ENCODE measurements around the gene TERT.

The TERT gene

DNA sequence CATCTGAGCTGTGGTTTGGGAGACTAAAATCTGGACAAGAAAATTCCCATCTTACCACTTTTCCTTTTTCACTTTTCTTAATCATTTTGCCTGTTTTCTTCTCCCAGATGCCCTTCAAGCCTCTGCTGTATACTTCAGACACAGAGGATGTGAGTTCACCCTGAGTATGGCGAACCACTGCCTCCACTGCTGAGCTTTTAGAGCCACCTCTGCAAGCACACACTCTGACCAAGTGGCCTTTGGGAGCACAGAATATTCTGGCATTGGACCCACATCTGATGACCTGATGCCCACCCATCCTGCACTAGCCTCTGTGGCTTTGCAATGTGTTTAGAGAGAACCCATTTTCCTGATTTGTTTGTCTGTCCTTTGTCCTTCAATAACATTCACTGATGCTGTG lies 32.5 kb downstream of the TERT start:
- DNase-seq (ENCODE audit: low read depth in 2 of 3, low spot score in 2 of 3), result no peak

DNA sequence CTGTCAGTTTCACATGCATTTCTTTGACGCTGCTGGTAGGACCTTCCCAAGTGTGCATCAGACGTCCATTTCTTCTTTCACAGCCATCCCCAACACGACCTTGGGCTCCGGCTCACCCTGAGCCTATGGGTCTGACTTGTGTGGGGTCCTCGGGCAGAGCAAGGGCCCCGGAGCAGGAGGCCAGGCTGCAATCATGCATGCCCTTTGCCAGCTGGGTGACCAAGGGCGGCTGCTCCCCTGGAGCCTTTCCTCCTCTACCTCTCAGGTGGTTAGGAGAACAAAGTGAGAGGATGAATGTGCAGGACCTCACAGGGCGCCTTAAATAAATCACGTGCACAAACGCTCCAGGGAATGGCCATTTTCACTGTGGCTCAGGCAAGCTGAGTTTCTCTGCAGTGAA lies 33.2 kb downstream of the TERT start:
- no peak for DNase-seq (ENCODE audit: low read depth in 2 of 3, low spot score in 2 of 3)

DNA sequence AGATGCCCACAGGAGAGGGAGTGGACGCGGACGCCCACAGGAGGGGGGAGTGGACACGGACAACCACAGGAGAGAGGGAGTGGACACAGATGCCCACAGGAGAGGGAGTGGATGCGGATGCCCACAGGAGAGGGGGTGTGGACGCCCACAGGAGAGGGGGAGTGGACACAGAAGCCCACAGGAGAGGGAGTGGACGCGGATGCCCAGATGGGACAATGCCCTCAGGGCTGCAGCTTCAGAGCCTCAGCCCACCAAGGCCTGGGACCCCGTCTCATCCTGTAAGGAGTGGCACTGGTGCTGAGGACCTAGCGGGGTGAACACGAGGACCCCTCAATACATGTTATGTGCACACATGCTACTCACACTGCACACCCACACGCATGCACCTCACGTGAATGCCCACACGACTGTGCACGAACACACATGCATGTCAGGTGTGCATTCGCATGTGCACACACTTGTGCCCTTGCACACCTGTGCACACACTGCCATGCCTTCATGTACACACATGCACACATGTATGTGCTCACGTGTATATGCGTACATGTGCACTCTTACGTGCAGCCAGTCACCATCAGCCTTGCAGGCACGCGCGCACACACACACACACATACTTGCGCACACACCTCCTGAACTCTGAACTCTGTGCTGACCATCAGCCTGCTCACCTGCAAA lies 34.9 kb downstream of the TERT start:
- DNase-seq (ENCODE audit: low read depth in 2 of 3, low spot score in 2 of 3), result no peak

DNA sequence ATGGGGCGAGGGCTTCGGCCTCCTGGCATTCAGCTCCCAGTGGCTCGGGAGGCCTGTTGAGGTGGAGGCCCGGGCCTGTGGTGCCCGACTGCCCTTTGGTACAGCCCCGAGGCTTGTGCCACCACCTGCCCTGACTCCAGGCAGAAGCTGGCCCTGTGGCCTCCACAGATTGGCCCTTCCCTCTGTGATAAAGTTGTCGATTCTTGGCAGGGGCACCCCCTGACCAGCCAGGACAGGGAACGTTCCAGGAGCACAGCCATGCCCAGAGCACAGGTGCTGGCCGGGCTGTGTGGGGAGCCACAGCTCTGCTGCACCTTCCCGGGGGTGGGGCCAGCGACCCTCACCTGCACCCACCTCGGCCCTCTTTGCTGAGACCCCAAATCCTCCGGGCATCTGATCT lies 37.0 kb downstream of the TERT start:
- DNase-seq (ENCODE audit: low read depth in 2 of 3, low spot score in 2 of 3), result no peak

DNA sequence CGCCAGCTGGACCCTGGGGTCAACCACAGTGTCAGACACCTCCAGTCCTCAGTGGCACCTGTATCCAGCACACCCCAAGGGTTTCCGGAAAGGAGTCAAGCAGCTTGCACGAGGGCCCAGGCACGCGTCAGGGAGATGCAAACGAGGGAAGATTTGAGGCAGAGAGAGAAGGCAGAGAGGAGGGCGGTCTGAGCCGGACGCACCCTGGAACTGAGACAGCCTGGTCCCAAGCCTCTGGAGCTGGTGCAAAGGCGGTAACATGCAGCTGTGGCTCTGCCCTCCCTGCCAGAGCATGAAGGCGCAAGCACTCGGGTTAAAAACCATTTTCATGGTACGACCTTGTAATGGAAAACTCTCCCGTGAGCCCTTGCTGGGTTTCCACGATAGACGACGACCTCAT lies 37.5 kb downstream of the TERT start:
- no peak for DNase-seq (ENCODE audit: low read depth in 2 of 3, low spot score in 2 of 3)

DNA sequence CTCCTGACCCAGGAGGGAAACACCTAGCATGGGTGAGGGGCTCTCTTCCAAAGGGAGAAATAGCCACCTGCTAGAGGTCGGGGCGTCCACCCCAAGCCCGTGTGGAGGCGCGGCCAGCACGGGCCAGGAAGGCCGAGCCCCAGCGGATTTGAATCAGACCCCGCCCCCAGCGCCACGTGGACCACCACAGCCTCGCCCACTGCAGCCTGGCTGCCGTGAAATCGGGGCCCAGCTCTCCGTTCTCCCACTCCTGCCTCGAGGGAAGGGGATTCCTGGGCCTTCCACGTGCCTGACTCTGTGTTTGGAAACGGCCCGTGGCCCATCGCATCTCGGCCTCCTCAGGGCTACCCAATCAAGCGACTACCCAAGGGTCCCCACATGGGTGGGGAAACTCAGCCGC lies 38.1 kb downstream of the TERT start:
- DNase-seq (ENCODE audit: low read depth in 2 of 3, low spot score in 2 of 3), result no peak

DNA sequence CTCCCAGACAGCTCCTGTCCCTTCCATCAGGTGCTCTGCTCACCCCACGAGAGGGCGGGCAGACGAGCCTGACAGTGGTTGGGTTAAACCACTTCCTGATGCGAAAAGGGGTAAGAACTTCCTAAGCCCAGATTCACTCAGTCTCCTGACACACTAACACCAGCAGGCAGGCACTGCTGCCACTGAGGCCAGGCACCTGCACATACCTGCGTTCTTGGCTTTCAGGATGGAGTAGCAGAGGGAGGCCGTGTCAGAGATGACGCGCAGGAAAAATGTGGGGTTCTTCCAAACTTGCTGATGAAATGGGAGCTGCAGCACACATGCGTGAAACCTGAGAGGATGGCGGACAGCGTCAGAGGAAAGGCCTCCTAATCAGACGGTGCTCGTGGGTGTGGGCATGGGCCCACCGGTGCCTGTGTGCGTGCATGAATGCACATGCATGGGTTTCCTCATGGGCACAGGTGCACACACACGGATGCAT lies 39.7 kb downstream of the TERT start:
- DNase-seq (ENCODE audit: low read depth in 2 of 3, low spot score in 2 of 3), result peak in 1 of 3 experiments; percentile 6

DNA sequence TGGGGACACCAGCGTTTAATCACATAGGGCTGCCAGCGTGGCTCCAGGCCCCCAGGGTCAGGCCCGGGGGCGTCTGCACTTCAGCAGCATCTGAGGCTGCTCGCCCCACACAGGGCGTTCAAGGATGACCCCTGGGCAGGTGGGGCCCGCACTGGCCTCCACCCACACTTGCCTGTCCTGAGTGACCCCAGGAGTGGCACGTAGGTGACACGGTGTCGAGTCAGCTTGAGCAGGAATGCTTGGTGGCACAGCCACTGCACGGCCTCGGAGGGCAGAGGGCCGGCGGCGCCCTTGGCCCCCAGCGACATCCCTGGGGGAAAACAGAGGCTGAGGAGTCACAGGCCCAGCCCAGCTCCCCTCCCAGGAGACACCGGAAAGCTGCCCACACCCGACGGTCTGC lies 40.7 kb downstream of the TERT start:
- no peak for DNase-seq (ENCODE audit: low read depth in 2 of 3, low spot score in 2 of 3)

DNA sequence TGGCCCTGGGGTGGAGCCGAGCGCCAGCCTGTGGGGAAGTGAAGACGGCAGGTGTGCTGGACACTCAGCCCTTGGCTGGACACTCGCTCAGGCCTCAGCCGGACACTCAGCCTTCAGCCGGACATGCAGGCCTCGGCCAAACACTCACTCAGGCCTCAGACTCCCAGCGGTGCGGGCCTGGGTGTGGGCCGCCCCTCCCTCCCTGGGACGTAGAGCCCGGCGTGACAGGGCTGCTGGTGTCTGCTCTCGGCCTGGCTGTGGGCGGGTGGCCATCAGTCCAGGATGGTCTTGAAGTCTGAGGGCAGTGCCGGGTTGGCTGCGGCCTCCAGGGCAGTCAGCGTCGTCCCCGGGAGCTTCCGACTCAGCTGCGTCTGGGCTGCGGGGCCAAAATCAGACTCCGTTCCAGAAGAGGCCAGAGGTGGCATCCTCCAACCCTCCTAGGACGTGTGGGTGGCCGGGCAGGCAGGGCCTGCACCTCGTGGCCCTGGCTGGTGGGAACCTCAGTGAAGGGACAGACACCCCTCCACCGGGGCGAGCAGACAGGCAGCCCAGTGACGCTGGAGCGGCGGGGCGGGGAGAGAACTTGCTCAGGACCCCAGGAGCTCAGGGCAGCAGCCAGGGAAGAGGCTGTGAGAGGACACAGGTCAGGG lies 41.3 kb downstream of the TERT start:
- no peak for DNase-seq (ENCODE audit: low read depth in 2 of 3, low spot score in 2 of 3)

DNA sequence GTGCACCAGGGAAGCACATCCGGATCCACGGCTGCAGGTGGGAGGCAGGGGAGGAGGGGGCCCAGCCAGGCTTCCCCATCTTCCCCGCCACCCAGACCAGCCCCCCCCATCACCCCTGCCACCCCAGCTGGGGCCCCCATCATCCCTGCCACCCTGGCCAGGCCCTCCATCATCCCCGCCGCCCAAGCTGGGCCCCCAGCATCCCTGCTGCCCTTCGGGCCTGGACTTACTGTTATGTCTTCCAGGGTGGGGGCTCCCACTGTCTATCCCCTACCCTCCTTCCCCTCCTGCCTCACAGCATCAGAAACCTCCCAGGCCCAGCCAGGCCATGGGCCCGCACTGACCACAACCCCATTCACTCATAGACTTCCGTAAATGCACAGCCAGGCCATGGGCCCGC lies 42.2 kb downstream of the TERT start:
- no peak for DNase-seq (ENCODE audit: low read depth in 2 of 3, low spot score in 2 of 3)

DNA sequence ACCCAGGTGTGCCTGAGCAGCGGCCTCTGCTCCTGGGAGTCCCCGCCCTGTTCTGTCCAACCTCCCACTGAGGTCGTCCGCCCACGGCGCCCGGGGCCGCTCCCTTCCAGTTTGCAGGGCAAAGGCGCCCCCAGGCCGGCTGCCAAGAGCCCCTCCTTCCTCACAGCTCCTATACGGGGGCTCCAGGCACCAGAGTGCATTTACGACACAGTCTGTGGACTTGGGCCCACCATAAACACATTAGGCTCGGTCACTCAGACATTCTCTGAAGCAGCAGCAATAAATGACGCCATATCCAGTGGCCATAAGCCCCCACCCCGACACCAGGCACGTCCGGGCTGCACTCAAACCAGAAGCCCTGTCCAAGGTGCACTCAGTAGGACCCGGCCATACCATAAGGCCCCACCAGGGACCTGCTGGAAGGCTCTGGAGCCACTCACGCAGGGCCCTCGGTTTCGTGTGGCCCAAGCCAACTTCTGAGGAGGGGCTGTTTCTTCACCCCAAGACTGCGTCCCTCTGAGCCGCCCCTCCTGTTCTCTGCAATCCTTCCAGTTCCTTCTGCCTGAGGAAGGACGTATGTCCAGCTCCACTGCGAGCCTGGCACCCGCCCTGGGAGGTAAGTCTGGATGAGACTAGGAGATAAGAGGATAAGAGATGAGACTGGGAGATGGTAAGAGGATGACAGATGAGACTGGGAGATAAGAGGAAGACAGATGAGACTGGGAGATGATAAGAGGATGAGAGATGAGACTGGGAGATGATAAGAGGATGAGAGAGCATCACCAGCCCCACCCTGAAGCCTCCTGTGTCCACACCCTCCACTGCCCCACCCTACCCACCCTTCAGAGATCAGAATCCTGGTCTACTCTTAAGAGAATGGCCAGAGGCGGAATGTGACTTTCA lies 42.9 kb downstream of the TERT start:
- DNase-seq (ENCODE audit: low read depth in 2 of 3, low spot score in 2 of 3), result no peak

DNA sequence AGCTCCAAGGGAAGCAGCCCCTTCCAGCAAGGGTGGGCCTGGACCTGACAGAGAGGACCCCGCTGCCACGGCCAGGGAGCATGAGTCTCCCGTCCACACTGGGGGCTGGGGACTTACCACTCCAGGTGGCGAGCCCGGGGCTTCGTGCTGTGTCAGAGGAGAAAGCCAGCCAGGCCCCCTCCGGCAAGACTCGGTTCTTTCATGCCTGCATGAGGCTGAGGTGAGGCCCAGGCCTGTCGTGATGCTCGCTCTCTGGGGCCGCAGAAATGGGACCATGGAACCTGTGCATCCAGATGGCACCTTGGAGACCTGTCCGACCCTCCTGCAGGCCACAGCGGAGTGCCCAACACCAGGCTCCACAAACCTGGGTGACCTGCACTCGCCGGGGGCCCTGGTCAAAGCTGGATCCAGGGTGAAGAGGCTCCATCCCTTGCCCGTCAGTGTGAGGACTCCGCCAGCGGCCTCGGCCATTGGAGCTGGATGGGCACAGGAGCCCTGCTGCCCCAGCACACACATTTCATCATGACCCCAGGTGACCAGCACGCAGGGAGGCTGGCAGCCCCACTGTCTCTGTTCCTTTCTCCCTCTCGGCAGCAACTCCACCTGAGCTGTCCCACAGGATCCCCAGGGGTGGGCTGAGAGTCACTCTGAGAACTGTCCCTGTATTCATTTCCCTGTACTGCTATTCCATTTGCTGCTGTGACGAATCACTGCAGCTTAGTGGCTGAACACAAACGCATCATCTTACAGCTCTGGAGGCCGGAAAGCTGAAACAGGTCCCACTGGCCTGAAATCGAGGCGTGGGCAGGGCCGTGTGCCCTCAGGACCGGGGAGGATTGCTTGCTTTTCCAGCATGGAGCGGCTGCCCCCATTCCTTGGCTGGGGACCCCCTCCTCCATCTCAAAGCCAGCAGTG lies 45.2 kb downstream of the TERT start:
- no peak for DNase-seq (ENCODE audit: low read depth in 2 of 3, low spot score in 2 of 3)

DNA sequence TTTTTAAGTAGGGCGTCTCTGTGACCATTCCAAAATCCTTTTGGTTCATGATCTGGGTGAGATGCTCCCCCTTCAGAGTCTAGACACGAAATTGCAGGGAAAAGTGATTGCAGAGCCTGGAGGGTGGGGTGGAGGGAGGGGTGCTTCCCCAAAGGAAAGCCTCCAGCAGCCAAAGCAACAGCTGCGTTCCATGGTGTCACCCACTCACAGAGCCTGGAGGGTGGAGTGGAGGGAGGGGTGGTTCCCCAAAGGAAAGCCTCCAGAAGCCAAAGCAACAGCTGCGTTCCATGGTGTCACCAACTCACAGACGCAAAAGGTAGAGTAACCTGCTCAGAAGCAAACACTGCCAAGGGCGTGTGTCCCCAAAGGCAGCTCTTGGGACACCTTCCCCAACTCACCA lies 47.1 kb downstream of the TERT start:
- no peak for DNase-seq (ENCODE audit: low read depth in 2 of 3, low spot score in 2 of 3)

DNA sequence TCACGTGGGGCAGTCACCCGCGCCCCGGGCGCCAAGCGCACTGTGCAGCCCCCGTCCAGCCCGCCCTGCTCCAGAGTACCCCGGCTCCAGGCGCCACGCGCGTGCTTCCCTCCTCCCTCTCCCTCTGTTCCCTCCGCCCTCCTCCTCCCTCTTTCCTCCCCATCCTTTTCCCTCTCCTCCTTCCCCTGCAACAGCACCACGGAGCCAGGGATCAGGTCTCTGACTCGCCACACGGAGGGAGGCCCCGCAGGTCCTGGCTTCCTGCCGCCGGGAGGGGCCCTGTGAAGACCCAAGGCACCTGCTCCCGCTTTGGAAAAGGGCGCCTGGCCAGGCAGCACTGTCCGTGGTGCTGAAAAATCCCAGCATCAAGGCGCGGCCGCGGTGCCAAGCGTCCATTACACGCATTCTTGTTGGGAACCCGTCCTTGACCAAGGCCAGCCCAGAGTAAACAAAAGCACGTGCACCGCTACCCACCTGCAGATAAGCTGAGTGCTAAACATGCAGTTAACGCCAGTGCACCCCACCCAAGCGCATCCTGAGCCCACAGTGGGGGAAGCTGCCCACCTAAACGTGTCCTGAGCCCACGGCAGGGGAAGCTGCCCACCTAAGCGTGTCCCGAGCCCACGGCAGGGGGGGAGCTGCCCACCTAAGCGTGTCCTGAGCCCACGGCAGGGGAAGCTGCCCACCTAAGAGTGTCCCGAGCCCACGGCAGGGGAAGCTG lies 48.0 kb downstream of the TERT start:
- DNase-seq (ENCODE audit: low read depth in 2 of 3, low spot score in 2 of 3), result no peak

DNA sequence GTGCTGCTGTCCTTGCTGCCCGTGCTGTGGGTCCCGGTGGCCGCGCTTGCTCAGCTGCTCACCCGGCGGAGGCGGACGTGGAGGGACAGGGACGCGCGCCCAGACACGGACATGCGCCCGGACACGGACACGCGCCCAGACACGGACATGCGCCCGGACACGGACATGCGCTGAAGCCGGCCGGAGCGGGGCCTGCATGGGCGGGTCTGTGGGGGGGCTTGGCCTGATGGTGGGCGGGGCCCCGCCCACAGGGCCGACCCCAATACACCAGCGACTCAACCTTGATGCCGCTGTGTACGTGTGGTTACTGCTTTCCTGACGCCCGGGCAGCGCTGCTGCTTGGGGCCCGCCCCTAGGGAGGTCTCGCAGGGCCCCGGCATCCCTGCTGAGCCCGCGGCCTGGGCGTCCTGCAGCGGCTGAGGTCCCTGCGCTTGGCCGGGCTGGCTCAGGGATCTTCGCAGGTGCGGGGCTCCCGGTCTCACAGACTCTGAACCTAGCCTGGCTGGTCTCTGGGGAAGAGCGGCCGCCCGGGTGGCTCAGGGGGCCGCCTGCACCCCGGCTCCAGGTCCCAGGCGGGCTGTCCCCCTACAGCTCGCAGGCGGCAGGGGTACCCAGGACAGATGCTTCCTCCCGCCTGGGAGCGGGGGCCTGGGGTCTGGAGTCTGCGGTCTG lies 48.8 kb downstream of the TERT start:
- no peak for DNase-seq (ENCODE audit: low read depth in 2 of 3, low spot score in 2 of 3)

DNA sequence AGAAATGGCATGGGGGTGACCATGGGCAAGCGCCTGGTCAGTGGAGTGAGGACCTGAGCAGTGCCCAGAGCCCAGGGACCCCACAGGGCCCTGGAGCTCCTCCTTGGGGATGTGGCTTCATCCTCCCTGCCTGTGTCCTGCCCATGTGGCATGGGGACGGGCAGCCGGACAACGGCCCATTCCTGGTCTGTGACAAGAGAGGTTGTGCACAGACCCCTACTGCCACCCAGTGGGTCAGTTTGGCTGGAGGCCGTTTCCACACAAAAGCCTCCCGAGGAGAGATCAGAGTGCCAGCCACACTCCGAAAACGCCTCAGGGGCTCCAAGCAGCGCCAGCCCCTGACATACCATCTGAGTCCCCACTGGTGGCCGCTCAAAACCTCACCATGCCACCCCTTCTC lies 49.9 kb downstream of the TERT start:
- no peak for DNase-seq (ENCODE audit: low read depth in 2 of 3, low spot score in 2 of 3)

DNA sequence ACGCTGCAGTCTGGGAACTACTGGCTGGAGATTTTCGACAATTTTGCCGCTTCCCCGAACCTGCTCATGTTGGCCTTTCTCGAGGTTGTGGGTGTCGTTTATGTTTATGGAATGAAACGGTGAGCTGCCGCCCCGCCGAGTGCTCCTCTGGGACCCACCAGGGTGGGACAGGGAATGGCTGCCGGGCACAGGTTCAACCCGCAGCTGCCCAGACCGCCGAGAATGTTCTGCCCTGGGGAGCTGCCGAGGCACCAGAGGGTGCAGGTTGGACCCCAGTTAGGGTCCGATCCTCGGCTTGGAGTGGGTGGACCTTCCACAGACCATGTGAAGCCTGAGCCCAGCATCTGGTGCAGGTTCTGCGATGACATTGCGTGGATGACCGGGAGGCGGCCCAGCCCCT lies 50.6 kb downstream of the TERT start:
- DNase-seq (ENCODE audit: low read depth in 2 of 3, low spot score in 2 of 3), result no peak

DNA sequence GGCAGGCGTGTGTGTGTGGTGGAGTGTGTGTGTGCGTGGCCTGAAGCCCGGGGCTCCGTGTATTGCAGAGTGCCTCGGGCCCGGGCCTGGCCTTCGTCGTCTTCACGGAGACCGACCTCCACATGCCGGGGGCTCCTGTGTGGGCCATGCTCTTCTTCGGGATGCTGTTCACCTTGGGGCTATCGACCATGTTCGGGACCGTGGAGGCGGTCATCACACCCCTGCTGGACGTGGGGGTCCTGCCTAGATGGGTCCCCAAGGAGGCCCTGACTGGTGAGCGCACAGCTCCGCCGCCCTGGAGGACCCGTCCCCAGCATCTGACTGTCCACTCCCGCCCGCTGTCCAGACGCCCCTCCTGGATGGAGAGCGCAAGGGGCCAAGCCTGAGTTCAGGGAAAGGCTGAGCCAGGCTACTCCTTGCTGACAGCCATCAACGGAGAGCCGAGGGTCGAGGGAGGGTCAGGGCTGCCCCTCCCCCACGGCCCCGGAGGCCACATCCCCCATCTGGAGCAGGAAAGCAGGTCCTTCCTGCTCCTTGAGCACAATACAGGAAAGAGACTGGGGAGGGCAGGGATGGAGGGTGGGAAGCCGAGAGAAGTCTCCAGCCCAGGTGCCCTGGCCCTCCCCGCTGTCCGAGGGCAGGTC lies 51.3 kb downstream of the TERT start:
- DNase-seq (ENCODE audit: low read depth in 2 of 3, low spot score in 2 of 3), result no peak

DNA sequence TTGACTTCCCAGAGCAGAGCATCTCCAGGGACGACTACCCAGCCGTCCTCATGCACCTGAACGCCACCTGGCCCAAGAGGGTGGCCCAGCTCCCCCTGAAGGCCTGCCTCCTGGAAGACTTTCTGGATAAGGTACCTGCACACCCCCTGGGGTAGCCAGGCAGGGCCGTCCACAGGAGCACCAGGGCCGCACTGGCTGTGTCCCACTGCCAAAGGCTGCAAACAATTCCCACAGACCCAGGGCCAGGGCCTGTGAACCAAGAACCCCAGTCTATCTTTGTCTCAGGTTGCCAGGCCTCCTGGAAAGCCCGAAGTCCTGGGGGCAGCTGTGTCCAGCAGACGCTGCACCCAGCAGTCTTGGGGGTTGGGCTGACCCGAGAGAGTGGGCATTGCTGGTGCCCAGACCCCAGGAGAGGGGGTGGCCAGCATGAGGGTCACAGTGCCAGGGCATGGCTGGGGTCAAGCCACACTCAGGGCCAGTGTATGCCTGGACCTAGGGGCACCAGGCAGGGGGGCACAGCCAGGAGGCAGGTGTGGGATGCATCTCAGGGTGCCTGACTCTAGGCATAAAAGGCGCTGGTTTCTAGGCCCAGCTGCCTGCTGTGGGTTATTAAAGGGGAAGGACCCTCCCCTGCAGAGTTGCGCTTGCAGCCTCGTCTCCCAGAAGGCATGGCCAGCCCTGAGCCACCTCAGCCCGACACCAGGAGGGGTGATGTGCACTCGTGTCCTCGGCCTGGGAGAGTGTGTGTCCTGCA lies 52.0 kb downstream of the TERT start:
- no peak for DNase-seq (ENCODE audit: low read depth in 2 of 3, low spot score in 2 of 3)
